Lung (tissue), 12 donors: ENCODE measurements around the gene CA10. TPM values are rescaled to one million over a fixed set of nuclear protein-coding genes. Genes with fewer than 3 reads are reported as not detected.
A peak's percentile ranks its signal among the peaks of the same experiment; 100 is the strongest.

Experiments
- ATAC-seq: fragments of 200-7000 bp; cut with Tn5 transposase; one replicate; pipeline ENCODE4 v1.9.1; 2020; ENCODE audit warnings: moderate number of reproducible peaks; ENCODE audit not compliant: insufficient read depth, low FRiP score
- DNase-seq, 3 donors: peaks; one replicate each; pipeline ENCODE4 v3.0.0-alpha.2; 2013 to 2017
- H3K27ac ChIP-seq, 2 donors: one replicate each; pipeline ENCODE4 v1.5.1; 2013; ENCODE audit warnings: mild to moderate bottlenecking in 2 of 2, moderate library complexity in 2 of 2, control low read depth in 1 of 2, inconsistent platforms in 1 of 2, low read depth in 1 of 2, low read length in 1 of 2
- H3K27me3 ChIP-seq, 3 donors: one replicate each; pipeline ENCODE4 v1.5.1; 2013; ENCODE audit warnings: low read length in 2 of 3; ENCODE audit not compliant: control insufficient read depth in 3 of 3, insufficient read depth in 3 of 3
- H3K36me3 ChIP-seq, 4 donors: one replicate each; pipeline ENCODE4 v1.5.1; 2013; ENCODE audit warnings: low read length in 4 of 4, mild to moderate bottlenecking in 1 of 4, moderate library complexity in 1 of 4; ENCODE audit not compliant: control insufficient read depth in 4 of 4, insufficient read depth in 4 of 4
- H3K4me1 ChIP-seq, 5 donors: one replicate each; pipeline ENCODE4 v1.5.1; 2013; ENCODE audit warnings: low read length in 5 of 5, mild to moderate bottlenecking in 2 of 5, moderate library complexity in 1 of 5; ENCODE audit not compliant: control insufficient read depth in 5 of 5, insufficient read depth in 5 of 5
- H3K4me3 ChIP-seq: one replicate; pipeline ENCODE4 v1.5.1; 2013; ENCODE audit warnings: mild to moderate bottlenecking, control low read depth, moderate library complexity
- H3K9ac ChIP-seq, 2 donors: one replicate each; pipeline ENCODE4 v1.5.1; 2013; ENCODE audit warnings: low read length in 2 of 2, control low read depth in 1 of 2; ENCODE audit not compliant: insufficient read depth in 1 of 2
- H3K9me3 ChIP-seq, 4 donors: one replicate each; pipeline ENCODE4 v1.5.1; 2013; ENCODE audit warnings: low read length in 3 of 4, mild to moderate bottlenecking in 1 of 4, moderate library complexity in 1 of 4; ENCODE audit not compliant: control insufficient read depth in 4 of 4, insufficient read depth in 3 of 4
- CTCF ChIP-seq: IDR thresholded peaks from 2 replicates; pipeline ENCODE4 v1.5.1; 2012; ENCODE audit warnings: mild to moderate bottlenecking; ENCODE audit errors: control extremely low read depth, extremely low read depth
- WGBS, 2 donors: extraction: QIAGEN DNeasy Blood & Tissue Kit; methylation state at CpG; one replicate each; pipeline ENCODE4 v1.1.7; 2013; 5-methylcytosine and 5-hydroxymethylcytosine counted together
- polyA plus RNA-seq, 2 donors: library from polyadenylated mRNA; stranded (reverse); fragments of 200-250 nt; gene quantifications; one replicate each; pipeline ENCODE4 v1.2.1, GENCODE V29; 2013
- total RNA-seq, 2 donors: library from RNA; depleted of rRNA in 1 of 2; stranded (reverse); fragments of >200 nt in 1 of 2; gene quantifications; one replicate each; pipeline ENCODE4 v1.2.1, GENCODE V29; 2014 to 2021
- donor health status: control.
- donor health status: control.
- donor health status: Bipolar disorder and iron deficiency.
- donor health status: healthy.
- donor health status: DM: yes; HTN: yes; CAD: no.

CA10 gene
- total and polyA plus RNA-seq, 4 donors, result 0.04 to 0.17 TPM; not detected in 2

GRCh38 chr17:51814521-51814920 lies 344.0 kb downstream of the CA10 start:
- H3K9ac ChIP-seq, result no peak overlapping the region
- H3K4me3 ChIP-seq, result no peak overlapping the region
- H3K9me3 ChIP-seq, result peaks cover 0 to 3% (median 1%) of the 10 kb centered on the region in 4 donors
- no peak overlapping the region for H3K27ac ChIP-seq
- DNase-seq, result peak in 1 of 3 donors; percentile 20
- no peaks in the 10 kb centered on the region for H3K36me3 ChIP-seq
- no peaks in the 10 kb centered on the region for H3K27me3 ChIP-seq
- TF ChIP-seq CTCF, result no peak
- H3K4me1 ChIP-seq, result no peaks in the 10 kb centered on the region
- no peak for ATAC-seq

- 82 to 91% methylated on average over 1 of the region's 1 CpG for WGBS, 2 donors
- Histone ChIP-seq H3K27ac (no peak overlapping the region), H3K9ac (no peak overlapping the region), H3K9me3 (peaks cover 0 to 3% (median 1%) of the 10 kb centered on the region in 4 donors), H3K4me3 (no peak overlapping the region), H3K36me3 (no peaks in the 10 kb centered on the region), H3K4me1 (no peaks in the 10 kb centered on the region), H3K27me3 (no peaks in the 10 kb centered on the region)
- ATAC-seq, result no peak
- no peak for TF ChIP-seq CTCF
- no peak for DNase-seq
These were observed 344.7 kb downstream of the CA10 start for GRCh38 chr17:51813784-51814174.

GRCh38 chr17:51813140-51813783 lies 345.3 kb downstream of the CA10 start:
- ATAC-seq (no peak), DNase-seq (no peak)
- Histone ChIP-seq H3K4me3 (no peak overlapping the region), H3K4me1 (no peaks in the 10 kb centered on the region), H3K9me3 (peaks cover 0 to 3% (median 1%) of the 10 kb centered on the region in 4 donors), H3K27me3 (no peaks in the 10 kb centered on the region), H3K36me3 (no peaks in the 10 kb centered on the region), H3K27ac (no peak overlapping the region), H3K9ac (no peak overlapping the region)
- WGBS, 2 donors, result 74 to 90% methylated on average over 8 of the region's 8 CpGs
- no peak for TF ChIP-seq CTCF

- Histone ChIP-seq H3K27me3 (no peaks in the 10 kb centered on the region), H3K27ac (no peak overlapping the region), H3K4me3 (no peak overlapping the region), H3K36me3 (no peaks in the 10 kb centered on the region), H3K4me1 (no peaks in the 10 kb centered on the region), H3K9me3 (peaks cover 0 to 2% (median 0%) of the 10 kb centered on the region in 4 donors), H3K9ac (no peak overlapping the region)
- ATAC-seq, result no peak
- no peak for DNase-seq
- 95 to 97% methylated on average over 3 of the region's 3 CpGs for WGBS, 2 donors
- TF ChIP-seq CTCF, result no peak
These were observed 351.1 kb downstream of the CA10 start for GRCh38 chr17:51807460-51807859.
